Hepatocyte (in vitro differentiated cells): ENCODE measurements around the gene POLDIP2. TPM values are rescaled to one million over a fixed set of nuclear protein-coding genes. Genes with fewer than 3 reads are reported as not detected.

Experiments
- DNase-seq: peaks from one replicate; pipeline ENCODE4 v3.0.0-alpha.2; 2016; ENCODE audit warnings: low spot score
- H2AFZ ChIP-seq: fragments of 200-600 bp; sonication (generic); 2 replicates; pipeline ENCODE4 v1.6.0; 2016; ENCODE audit warnings: antibody characterized with exemption, mild to moderate bottlenecking
- H3K27ac ChIP-seq: fragments of 200-600 bp; sonication (generic); 2 replicates; pipeline ENCODE4 v1.5.1; 2016; ENCODE audit warnings: mild to moderate bottlenecking
- H3K27me3 ChIP-seq: fragments of 200-600 bp; sonication (generic); 2 replicates; pipeline ENCODE4 v1.6.1; 2016
- H3K36me3 ChIP-seq: fragments of 200-600 bp; sonication (generic); replicated peaks from 2 replicates; pipeline ENCODE4 v1.5.1; 2016; ENCODE audit warnings: low read depth; ENCODE audit not compliant: insufficient read depth
- H3K4me1 ChIP-seq: fragments of 200-600 bp; sonication (generic); 2 replicates; pipeline ENCODE4 v1.5.1; 2016; ENCODE audit warnings: mild to moderate bottlenecking, moderate library complexity; ENCODE audit not compliant: insufficient read depth
- H3K4me2 ChIP-seq: fragments of 200-600 bp; sonication (generic); 2 replicates; pipeline ENCODE4 v1.6.0; 2016
- H3K4me3 ChIP-seq: fragments of 200-600 bp; sonication (generic); 2 replicates; pipeline ENCODE4 v1.5.1; 2016; ENCODE audit warnings: mild to moderate bottlenecking
- H3K79me2 ChIP-seq: fragments of 200-600 bp; sonication (generic); 2 replicates; pipeline ENCODE4 v1.6.0; 2017; ENCODE audit warnings: mild to moderate bottlenecking
- H3K9me2 ChIP-seq: fragments of 200-600 bp; sonication (generic); replicated peaks from 2 replicates; pipeline ENCODE4 v1.6.0; 2017; ENCODE audit warnings: mild to moderate bottlenecking; ENCODE audit not compliant: insufficient read depth
- H3K9me3 ChIP-seq: fragments of 200-600 bp; sonication (generic); 2 replicates; pipeline ENCODE4 v1.5.1; 2016; ENCODE audit warnings: low read depth, mild to moderate bottlenecking
- H4K20me1 ChIP-seq: fragments of 200-600 bp; sonication (generic); 2 replicates; pipeline ENCODE4 v1.6.0; 2016; ENCODE audit warnings: mild to moderate bottlenecking; ENCODE audit not compliant: insufficient read depth, poor library complexity, severe bottlenecking
- EZH2 ChIP-seq: fragments of 200-600 bp; sonication (generic); IDR thresholded peaks from 2 replicates; pipeline ENCODE4 v1.6.1; 2016; ENCODE audit warnings: antibody characterized with exemption, mild to moderate bottlenecking, borderline replicate concordance
- EZH2phosphoT487 ChIP-seq: fragments of 200-600 bp; sonication (generic); IDR thresholded peaks from one replicate; pipeline ENCODE4 v1.6.1; 2018; ENCODE audit warnings: antibody characterized with exemption, mild to moderate bottlenecking, low read depth, moderate library complexity; ENCODE audit not compliant: unreplicated experiment, severe bottlenecking
- WGBS: methylation state at CpG from one replicate; pipeline ENCODE4 v1.1.6; 2016; ENCODE audit warnings: low lambda C conversion rate; ENCODE audit errors: missing lambda C conversion rate; 5-methylcytosine and 5-hydroxymethylcytosine counted together
- microRNA-seq: library from miRNA; unstranded; fragments of <30 nt; microRNA quantifications from one replicate; pipeline ENCODE4, GENCODE V29; 2017
- polyA plus RNA-seq: library from polyadenylated mRNA; unstranded; fragments of >200 nt; fragmentation: Nextera tagmentation; extraction: Ambion mirVana; gene quantifications from 2 replicates; pipeline ENCODE4 v1.2.1, GENCODE V29; 2016
- total RNA-seq: library from RNA; depleted of rRNA; stranded (reverse); fragments of >200 nt; gene quantifications from 2 replicates; pipeline ENCODE4 v1.2.3, GENCODE V29; 2014
- TF ChIP-seq, protein P1 (sequence below): fragments of 200-600 bp; sonication (generic); IDR thresholded peaks from 2 replicates; pipeline ENCODE4 v1.5.1; 2016; ENCODE audit warnings: antibody characterized with exemption, mild to moderate bottlenecking; ENCODE audit not compliant: poor library complexity

Gene POLDIP2
- total and polyA plus RNA-seq, 2 experiments from 2014 or later = 82.9 to 122 TPM

DNA sequence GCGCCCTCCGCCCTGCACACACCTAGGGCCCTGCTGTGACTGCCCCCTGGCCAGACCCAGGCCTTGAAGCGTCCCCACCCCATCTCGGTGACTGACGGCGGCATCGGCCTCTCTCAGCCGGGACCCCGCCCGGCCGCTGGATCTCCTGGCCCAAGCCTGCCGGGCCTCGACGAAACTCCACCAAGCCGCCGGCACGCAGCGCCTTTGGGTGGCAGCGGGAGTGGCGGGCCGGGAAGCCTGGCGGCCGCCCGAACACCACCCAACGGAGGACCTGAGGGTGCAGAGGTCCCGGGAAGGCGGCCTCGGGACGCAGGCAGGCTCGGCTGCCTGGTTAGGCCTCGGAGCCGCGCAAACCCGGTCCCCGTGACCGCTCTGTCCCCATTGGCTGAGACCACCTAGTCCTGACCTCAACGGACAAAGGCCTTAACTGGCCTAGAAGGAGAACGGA lies 50.3 kb downstream of the POLDIP2 start:
- H3K79me2 ChIP-seq = no peaks in the 10 kb centered on the region
- no peak for DNase-seq
- H3K4me1 ChIP-seq = no peaks in the 10 kb centered on the region
- no peaks in the 10 kb centered on the region for H3K9me2 ChIP-seq
- no peak overlapping the region for H3K4me2 ChIP-seq
- TF ChIP-seq EZH2phosphoT487 (no peak), EZH2 (no peak)
- TF ChIP-seq, protein P1, sequence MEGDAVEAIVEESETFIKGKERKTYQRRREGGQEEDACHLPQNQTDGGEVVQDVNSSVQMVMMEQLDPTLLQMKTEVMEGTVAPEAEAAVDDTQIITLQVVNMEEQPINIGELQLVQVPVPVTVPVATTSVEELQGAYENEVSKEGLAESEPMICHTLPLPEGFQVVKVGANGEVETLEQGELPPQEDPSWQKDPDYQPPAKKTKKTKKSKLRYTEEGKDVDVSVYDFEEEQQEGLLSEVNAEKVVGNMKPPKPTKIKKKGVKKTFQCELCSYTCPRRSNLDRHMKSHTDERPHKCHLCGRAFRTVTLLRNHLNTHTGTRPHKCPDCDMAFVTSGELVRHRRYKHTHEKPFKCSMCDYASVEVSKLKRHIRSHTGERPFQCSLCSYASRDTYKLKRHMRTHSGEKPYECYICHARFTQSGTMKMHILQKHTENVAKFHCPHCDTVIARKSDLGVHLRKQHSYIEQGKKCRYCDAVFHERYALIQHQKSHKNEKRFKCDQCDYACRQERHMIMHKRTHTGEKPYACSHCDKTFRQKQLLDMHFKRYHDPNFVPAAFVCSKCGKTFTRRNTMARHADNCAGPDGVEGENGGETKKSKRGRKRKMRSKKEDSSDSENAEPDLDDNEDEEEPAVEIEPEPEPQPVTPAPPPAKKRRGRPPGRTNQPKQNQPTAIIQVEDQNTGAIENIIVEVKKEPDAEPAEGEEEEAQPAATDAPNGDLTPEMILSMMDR = no peak
- H3K9me3 ChIP-seq = no peaks in the 10 kb centered on the region
- H3K27ac ChIP-seq = no peak overlapping the region
- H2AFZ ChIP-seq = no peak overlapping the region
- H3K27me3 ChIP-seq = no peaks in the 10 kb centered on the region
- H4K20me1 ChIP-seq = no peaks in the 10 kb centered on the region
- H3K4me3 ChIP-seq = no peak overlapping the region
- 92% methylated on average over 30 of the region's 38 CpGs for WGBS
- no peaks in the 10 kb centered on the region for H3K36me3 ChIP-seq

DNA sequence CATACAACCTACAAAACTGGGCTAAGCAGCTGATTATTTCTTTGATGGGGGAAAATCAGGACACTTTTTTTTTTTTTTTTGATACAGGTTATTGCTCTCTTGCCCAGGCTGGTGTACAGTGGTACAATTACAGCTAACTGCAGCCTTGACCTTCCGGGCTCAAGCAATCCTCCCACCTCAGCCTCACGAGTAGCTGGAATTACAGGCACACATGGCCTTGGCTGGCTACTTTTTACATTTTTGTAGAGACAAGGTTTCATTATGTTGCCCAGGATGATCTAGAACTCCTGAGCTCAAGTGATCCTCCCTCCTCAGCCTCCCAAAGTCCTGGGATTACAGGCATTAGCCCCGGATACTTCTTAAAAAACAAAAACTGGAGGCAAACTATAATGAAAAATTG lies 58.9 kb downstream of the POLDIP2 start:
- H3K4me1 ChIP-seq = no peaks in the 10 kb centered on the region
- no peaks in the 10 kb centered on the region for H3K36me3 ChIP-seq
- no peak for TF ChIP-seq EZH2
- TF ChIP-seq, protein P1 = no peak
- no peak for TF ChIP-seq EZH2phosphoT487
- H3K9me3 ChIP-seq = no peaks in the 10 kb centered on the region
- no peak for DNase-seq
- no peak overlapping the region for H3K4me3 ChIP-seq
- 74% methylated on average over 3 of the region's 3 CpGs for WGBS
- H3K4me2 ChIP-seq = no peak overlapping the region
- H3K79me2 ChIP-seq = no peaks in the 10 kb centered on the region
- H3K27me3 ChIP-seq = no peaks in the 10 kb centered on the region
- no peak overlapping the region for H2AFZ ChIP-seq
- H4K20me1 ChIP-seq = no peaks in the 10 kb centered on the region
- H3K27ac ChIP-seq = no peak overlapping the region
- no peaks in the 10 kb centered on the region for H3K9me2 ChIP-seq

Small RNA genes within 50 kb of the gene (microRNA-seq; reads per million reads assigned to microRNA genes)
- gene MIR4723 = 1.3 reads per million

Other genes starting within 250 kb of the POLDIP2 start
- gene TMEM97, start 38.3 kb downstream of the POLDIP2 start, total RNA-seq = 66.9 and 74.7 TPM in 2 replicates
- gene TMEM97, start 38.3 kb downstream of the POLDIP2 start, polyA plus RNA-seq = 63.6 and 69.1 TPM in 2 replicates
- 49.9 and 62.4 TPM in 2 replicates for gene IFT20, start 22.1 kb downstream of the POLDIP2 start, total RNA-seq
- 75.1 and 75.3 TPM in 2 replicates for gene IFT20, start 22.1 kb downstream of the POLDIP2 start, polyA plus RNA-seq
- gene TNFAIP1, start 21.8 kb downstream of the POLDIP2 start, total RNA-seq = 25.4 and 37.6 TPM in 2 replicates
- gene TNFAIP1, start 21.8 kb downstream of the POLDIP2 start, polyA plus RNA-seq = 36.9 and 39.0 TPM in 2 replicates
- gene SEBOX, start 7.7 kb upstream of the POLDIP2 start, total RNA-seq = not detected in 2 replicates
- not detected in 2 replicates for gene SEBOX, start 7.7 kb upstream of the POLDIP2 start, polyA plus RNA-seq
- 1,128 and 1,263 TPM in 2 replicates for gene VTN, start 12.8 kb upstream of the POLDIP2 start, total RNA-seq
- 613 and 763 TPM in 2 replicates for gene VTN, start 12.8 kb upstream of the POLDIP2 start, polyA plus RNA-seq
- 12.8 and 19.5 TPM in 2 replicates for gene SARM1, start 14.2 kb upstream of the POLDIP2 start, total RNA-seq
- 11.0 and 14.5 TPM in 2 replicates for gene SARM1, start 14.2 kb upstream of the POLDIP2 start, polyA plus RNA-seq
- gene SLC46A1, start 48.7 kb upstream of the POLDIP2 start, total RNA-seq = 41.9 and 54.5 TPM in 2 replicates
- 34.8 and 43.1 TPM in 2 replicates for gene SLC46A1, start 48.7 kb upstream of the POLDIP2 start, polyA plus RNA-seq
- gene SLC13A2, start 116.1 kb upstream of the POLDIP2 start, total RNA-seq = 1.2 and 2.0 TPM in 2 replicates
- gene SLC13A2, start 116.1 kb upstream of the POLDIP2 start, polyA plus RNA-seq = 1.1 and 2.0 TPM in 2 replicates
- not detected in 2 replicates for gene FOXN1, start 148.8 kb upstream of the POLDIP2 start, total RNA-seq
- gene FOXN1, start 148.8 kb upstream of the POLDIP2 start, polyA plus RNA-seq = 0.87 TPM in 1 of 2 replicates, not detected in the other
- 65.2 and 68.1 TPM in 2 replicates for gene UNC119, start 195.1 kb upstream of the POLDIP2 start, total RNA-seq
- 85.5 and 87.6 TPM in 2 replicates for gene UNC119, start 195.1 kb upstream of the POLDIP2 start, polyA plus RNA-seq
- gene PIGS, start 214.0 kb upstream of the POLDIP2 start, total RNA-seq = 39.5 and 59.1 TPM in 2 replicates
- gene PIGS, start 214.0 kb upstream of the POLDIP2 start, polyA plus RNA-seq = 65.4 and 78.2 TPM in 2 replicates
- 31.8 and 34.5 TPM in 2 replicates for gene ALDOC, start 219.4 kb upstream of the POLDIP2 start, total RNA-seq
- gene ALDOC, start 219.4 kb upstream of the POLDIP2 start, polyA plus RNA-seq = 14.9 and 16.2 TPM in 2 replicates
- gene SPAG5, start 241.5 kb upstream of the POLDIP2 start, total RNA-seq = 13.9 and 16.3 TPM in 2 replicates
- gene SPAG5, start 241.5 kb upstream of the POLDIP2 start, polyA plus RNA-seq = 17.9 and 19.2 TPM in 2 replicates